GM19395 (cell line): ENCODE measurements around the gene DBP.
A peak's percentile ranks its signal among the peaks of the same experiment; 100 is the strongest.
"Not testable (repeated sequence)": the region's sequence is repeated elsewhere in the genome, so short reads cannot be mapped to it uniquely, and the experiment has no call there.

Source experiments
- ATAC-seq: cut with Tn5 transposase; IDR thresholded peaks from one replicate; pipeline ENCODE4 v1.9.1; 2021; ENCODE audit warnings: mild to moderate bottlenecking, moderate library complexity; ENCODE audit not compliant: unreplicated experiment

Gene DBP

DNA sequence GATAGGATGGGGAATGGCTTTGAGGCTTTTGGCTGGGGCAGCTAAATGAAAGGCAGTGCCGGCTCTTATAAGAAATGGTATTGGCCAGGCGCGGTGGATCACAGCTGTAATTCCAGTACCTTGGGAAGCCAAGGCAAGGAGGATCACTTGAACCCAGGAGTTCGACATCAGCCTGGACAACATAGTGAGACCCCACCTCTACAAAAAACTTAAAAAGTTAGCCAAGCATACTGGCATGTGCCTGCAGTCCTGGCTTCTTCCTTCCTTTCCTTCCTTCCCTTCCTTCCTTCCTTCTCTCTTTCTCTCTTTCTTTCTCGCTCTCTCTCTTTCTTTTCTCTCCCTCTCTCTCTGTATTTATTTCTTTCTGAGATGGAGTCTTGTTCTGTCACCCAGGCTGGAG, 5.7 kb upstream of the DBP start:
- no peak for ATAC-seq

DNA sequence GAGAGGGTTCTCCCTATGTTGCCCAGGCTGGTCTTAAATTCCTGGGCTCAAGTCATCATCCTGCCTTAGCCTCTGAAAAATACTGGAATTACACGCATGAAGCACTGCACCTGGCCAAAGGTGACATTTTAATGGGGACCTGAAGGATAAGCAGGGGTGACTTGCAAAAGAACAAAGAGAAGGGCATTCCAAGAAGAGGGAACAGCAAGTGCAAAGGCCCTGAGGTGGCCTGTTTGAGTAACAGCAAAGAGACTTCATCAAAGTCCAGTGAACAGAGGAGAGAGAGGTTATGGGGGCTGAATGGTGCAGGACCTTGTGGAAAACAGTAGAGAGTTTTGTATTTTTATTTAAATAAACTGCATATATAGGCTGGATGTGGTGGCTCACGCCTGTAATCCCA, 4.7 kb upstream of the DBP start:
- ATAC-seq: no peak

DNA sequence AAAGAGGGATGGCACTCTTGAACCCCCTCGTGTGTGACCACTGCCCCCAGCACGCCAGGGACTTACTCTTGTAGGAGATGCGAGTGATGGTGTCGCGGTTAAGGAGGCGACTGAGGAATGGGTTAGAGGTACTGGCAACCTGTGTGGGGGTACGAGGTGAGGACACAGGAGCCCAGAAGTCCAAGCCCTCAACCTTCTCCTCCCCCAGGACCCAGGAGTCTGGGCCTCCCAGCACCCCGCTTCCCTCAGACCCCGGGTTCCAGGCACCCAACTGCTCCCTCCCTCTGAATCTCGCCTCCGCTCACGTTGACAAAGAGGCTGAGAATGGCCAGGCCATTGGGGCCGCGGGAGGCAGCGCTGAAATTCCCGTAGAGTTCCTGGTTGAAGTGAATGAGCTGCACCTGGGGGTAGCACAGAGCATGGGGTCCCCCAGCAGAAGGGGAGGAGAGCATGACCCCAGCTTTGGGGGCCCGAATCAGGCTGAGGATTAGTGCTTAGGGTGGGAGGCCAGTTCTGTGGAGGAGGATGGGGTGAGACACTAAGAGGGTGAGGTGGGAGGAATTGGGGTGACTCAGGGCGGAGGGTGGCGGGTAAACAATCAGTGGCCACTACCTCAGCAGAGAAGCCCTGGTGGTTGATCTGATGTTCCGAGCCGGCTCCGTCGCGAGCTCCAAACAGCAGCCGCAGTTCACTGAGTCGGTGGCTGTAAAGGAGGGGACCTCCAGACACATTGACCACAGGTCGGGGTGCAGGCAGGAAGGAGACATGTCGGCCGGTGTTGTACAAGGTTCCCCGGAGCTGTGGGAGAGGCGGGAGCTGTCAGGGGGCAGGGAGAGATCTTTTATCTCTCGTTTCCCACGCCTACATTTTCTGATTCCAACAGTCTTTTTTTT, 2.5 kb upstream of the DBP start:
- no peak for ATAC-seq

GRCh38 chr19:48638831-48639381, 1.7 kb upstream of the DBP start:
- ATAC-seq: no peak

GRCh38 chr19:48637948-48638830, 1.0 kb upstream of the DBP start:
- peak; percentile 18 for ATAC-seq

DNA sequence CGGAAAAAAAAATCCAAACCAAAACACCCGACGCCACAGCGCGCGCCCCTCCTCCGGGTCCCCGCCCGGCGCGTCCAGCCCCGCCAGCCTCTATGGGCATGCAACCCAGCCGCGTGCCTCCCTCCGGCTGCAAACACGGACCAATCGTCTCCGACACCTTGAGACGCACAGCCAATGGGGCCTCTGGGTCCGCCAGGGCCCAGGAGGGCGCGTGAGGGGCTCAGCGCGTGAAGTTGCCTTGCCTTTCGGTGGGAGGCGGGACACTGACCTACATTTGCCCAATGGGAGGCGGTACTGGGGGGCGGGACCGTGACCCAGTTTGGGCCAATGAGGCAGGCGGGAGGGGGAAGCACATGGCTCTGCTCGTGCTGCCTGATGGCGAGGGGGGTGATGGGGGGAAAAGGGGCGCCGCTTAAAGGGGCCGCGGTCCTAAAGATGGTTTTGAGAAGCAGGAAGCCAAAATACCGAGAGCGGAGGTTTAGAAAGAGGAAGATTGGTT, 319 bp upstream of the DBP start:
- ATAC-seq: peak; percentile 66

DNA sequence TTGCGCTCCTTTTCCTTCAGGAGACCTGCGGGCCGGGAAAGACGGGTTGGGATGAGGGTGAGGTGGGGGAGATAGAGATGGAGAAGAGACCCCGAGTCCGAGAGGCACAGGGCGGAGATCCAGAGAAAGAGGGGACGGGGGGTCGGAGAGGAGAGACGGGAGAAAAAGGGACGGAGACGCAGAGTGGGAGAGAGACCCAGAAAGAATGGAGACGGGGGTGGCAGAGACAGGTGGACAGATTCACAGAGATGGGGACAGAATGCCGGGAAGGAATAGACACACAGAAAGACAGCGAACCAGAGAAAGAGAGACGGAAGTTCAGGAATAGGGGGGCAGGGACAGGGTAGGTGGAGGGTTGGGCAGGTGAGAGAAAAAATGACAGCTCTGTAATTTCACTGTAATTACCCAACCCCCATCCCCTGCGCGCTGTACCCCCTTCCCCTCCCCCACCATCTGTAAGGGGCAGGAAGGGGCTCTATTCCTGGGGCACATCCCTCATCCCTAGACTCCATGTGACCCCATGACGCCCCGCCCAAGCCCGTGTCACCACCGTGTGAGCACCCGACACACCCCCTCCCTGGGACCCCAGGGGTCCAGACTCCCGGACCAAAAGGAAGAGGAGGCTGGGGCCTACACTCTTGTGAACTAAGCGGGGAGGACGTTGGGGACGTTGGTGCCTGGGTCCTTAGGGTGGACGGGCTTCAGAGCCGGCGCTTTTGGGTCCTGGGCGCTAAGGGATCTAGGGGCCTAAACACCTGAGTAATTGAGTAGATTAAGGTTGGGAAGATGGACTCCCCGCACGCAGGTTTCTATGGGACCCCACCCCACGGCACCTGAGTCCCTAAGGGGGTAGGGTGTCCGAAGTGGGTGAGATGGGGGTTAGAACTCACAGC, 967 bp downstream of the DBP start:
- ATAC-seq: no peak

GRCh38 chr19:48635263-48635965, 1.8 kb downstream of the DBP start:
- no peak for ATAC-seq

DNA sequence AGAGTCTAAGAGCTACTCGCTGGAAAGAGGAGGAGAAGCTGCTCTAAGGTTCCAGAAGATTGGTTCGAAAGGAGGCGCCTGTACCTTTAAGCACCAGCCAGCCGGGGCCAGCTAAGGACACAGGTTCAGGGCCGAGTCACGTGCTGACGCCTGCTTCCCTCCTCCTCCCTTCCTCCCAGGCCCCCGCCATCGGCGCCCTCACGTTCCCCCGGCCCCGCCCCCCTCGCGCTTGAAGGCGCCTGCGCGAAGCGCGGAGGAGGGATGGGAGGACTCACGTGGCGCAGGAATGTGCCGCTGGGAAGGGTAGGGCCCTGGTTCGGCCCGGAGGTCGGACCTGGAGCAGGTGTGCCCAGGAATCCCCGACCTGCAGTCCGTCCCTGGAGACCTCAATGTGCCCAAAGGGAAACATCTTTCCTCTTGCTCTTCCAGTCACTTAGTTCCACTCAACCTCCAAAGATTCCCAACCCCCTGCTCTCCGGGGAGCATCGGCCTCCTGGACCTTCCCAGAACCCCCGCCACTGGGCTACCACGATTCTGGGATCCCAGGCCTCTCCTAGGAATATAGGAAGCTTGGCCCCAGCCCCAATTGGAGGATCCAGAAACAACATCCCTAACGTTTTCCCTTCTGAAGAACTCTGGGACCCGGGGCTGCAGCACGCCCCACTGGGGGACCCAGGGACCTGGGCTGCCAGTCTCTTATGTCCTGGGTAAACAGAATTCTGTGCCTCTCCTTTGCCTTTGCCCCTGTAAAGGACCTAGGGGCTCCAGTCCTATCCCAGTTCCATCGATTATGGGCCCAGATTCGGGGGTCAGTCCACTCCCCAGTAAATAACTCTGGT, 2.5 kb downstream of the DBP start:
- ATAC-seq: no peak

GRCh38 chr19:48634036-48634342, 3.2 kb downstream of the DBP start:
- ATAC-seq: no peak

GRCh38 chr19:48633148-48634035, 3.8 kb downstream of the DBP start:
- ATAC-seq: no peak

DNA sequence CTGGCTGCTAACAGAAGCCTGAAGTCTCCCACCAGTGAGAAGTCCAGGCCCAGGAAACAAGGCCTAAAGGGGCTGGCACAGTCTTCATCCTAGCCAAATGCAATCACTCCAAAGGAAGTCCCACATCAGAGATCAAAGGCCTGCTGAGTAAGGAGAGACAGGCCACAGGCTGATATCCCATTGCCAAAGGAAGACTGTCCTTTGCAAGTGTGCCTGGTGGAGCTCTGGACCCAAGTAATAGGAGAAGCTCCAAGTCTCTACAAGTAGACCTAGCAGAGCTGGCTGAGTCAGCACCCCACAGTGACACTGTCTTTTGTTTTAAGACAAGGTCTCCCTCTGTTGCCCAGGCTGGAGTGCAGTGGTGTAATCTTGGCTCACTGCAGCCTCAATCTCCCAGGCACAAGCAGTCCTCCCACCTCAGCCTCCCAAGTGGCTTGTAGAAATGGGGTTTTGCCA, 4.5 kb downstream of the DBP start:
- no peak for ATAC-seq

GRCh38 chr19:48632286-48632685, 4.9 kb downstream of the DBP start:
- ATAC-seq: not testable (repeated sequence)

DNA sequence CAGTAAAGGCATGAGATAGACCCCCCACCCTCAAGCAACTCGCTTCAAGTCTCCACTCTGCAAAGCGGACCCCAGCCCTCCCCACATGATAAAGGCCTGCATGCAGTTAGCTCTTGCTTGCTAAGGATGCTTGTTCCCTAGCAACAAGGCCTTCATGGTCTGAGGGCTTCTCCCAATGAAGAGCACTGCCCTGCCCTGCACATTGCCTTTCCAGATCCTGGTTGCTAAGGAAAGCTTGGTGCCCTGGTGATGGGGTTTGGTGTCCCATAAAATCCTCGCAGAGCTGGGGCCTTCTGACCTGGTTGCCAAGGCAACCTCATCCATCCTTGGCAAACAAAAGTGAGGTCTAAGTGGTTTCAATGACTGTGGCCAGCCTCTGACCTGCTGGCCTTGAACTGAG, 6.0 kb downstream of the DBP start:
- ATAC-seq: no peak

DNA sequence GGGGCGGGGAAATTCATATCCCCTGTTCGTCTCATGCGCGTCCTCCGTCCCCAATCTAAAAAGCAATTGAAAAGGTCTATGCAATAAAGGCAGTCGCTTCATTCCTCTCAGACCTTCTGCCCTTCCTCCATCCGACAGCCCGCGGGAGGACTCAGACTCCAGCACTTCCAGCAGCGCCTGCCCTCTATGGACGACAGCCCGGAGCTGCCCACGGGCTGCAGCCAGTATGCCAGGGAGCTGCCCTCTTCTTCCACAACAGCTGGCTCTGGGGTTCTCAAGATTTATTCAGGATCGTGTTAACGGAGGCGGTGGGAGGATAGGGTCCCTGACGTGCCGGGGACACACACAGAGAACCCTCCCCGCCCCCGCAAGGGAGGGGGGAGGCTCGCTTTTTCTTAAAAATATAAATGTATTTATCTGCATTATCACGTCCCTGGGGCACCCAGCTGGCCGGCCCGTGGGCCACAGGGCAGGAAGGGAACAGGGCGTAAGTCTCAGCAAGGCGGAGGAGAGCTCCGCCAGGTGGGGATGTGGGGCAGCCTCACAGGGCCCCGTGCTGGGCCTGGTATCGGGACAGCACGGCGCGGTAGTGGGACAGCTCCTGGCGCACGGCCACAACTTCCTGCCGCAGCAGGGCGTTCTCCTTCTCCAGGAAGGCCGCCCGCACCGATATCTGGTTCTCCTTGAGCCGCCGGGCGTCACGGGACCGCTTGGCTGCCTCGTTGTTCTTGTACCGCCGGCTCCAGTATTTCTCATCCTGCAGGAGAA, 6.7 kb downstream of the DBP start:
- ATAC-seq: no peak

DNA sequence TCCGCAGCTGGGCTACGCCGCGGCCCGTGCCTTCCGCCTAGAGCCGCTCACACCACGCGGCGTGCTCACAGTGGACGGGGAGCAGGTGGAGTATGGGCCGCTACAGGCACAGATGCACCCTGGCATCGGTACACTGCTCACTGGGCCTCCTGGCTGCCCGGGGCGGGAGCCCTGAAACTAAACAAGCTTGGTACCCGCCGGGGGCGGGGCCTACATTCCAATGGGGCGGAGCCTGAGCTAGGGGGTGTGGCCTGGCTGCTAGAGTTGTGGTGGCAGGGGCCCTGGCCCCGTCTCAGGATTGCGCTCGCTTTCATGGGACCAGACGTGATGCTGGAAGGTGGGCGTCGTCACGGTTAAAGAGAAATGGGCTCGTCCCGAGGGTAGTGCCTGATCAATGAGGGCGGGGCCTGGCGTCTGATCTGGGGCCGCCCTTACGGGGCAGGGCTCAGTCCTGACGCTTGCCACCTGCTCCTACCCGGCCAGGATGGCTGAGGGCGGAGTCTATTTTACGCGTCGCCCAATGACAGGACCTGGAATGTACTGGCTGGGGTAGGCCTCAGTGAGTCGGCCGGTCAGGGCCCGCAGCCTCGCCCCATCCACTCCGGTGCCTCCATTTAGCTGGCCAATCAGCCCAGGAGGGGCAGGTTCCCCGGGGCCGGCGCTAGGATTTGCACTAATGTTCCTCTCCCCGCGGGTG, 7.4 kb downstream of the DBP start:
- no peak for ATAC-seq

- no peak for ATAC-seq
These were observed 7.9 kb downstream of the DBP start for GRCh38 chr19:48629297-48629598.
